Activated CD8-positive, alpha-beta memory T cell treated with anti-CD3 and anti-CD28 coated beads, Interleukin-2, amount 50 U/mL, for 1 hour (primary cell): ENCODE measurements around the gene POLQ.
"Not testable (repeated sequence)": the region's sequence is repeated elsewhere in the genome, so short reads cannot be mapped to it uniquely, and the experiment has no call there.

Experiments used
- DNase-seq: peaks from one replicate; pipeline ENCODE4 v3.0.0-alpha.2; 2020; ENCODE audit errors: extremely low read depth

POLQ gene

DNA sequence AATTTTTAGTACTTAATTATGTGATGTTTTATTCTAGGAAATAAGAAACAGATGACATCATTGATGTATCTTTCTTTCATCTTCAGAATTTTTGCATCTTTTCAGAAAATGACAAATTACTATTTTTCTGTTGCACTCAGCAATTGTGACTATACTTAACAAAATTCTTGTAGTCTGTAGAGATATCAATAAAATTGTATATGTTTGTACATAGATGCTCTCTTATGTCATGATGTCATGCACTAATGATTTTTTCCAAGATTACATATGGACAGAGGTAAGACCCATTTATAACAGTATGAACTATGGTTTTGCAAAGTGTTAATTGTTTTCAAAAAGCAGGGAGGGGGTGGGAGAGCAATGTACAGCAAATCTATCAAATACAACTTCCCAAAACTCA, 121.2 kb downstream of the POLQ start:
- DNase-seq: no peak

DNA sequence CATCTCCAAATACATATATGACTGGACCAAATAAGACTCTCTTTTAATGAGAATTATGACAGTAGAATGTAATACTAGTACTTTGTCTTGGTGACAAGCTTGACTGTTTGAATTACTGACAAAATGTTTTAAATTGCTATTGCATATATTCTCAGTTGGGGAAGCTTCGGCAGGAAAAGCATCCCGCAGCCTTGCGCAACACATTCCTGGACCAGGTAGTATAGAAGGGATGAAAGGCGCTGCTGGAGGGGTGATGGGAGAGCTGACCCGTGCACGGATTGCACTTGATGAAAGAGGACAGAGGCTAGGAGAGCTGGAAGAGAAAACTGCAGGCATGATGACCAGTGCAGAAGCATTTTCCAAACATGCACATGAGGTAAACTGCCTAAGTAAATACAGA, 127.6 kb downstream of the POLQ start:
- no peak for DNase-seq

DNA sequence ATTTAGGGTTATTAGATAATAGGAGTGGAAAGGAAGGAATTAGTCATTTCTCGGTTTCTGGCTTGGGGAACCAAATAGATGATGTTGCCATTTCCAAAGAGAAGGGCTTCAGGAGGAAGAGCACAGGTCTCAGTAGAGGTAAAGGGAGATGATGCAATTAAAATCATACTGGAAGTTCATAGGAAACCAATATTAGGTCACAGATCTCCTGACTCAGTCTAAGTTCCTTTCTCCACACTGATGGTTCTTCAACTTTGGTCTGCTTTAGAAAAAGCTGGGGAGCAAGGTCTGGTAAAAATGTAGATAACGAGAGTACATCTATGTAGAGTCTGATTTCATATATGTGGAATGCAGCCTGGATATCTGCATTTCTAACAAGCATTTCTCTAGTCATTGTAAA, 130.9 kb downstream of the POLQ start:
- no peak for DNase-seq

DNA sequence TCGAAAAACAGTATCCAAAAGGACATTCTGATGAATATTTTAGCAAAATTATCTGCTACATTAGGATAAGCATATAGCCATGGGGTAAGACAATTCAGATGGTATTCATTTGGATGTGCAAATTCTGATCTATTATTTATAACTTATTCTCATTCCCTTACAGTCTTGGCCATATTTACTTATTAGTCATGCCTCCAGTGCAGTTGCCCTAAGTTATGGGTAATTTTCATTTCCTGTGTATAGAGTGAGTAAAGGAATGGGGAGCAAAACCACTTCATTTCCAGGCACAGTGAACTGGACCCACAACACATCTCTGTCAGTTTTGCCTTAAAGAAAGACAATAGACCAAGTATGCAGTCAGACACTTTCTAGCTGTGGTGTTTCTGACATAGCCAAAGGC, 134.3 kb downstream of the POLQ start:
- no peak for DNase-seq

GRCh38 chr3:121405631-121406030, 140.2 kb downstream of the POLQ start:
- no peak for DNase-seq

DNA sequence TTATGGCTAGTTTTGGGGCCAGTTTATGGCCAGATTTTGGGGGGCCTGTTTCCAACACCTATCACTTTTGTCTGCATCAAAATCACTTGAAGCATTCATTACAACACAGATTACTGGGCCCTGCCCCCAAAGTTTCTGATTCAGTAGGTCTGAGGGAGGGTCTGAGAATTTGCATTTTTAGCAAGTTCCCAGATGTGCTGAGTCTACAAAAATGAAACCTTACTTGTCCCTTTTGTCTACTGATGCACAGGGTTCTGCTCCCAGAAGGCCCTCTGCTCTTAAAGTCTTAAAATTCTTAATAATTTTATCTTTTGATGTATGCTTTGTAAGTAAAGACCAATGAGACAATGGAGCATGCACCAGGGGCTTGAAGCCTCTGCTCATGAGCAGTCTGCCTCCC, 146.0 kb downstream of the POLQ start:
- DNase-seq: no peak

GRCh38 chr3:121398051-121398450, 147.7 kb downstream of the POLQ start:
- not testable (repeated sequence) for DNase-seq

DNA sequence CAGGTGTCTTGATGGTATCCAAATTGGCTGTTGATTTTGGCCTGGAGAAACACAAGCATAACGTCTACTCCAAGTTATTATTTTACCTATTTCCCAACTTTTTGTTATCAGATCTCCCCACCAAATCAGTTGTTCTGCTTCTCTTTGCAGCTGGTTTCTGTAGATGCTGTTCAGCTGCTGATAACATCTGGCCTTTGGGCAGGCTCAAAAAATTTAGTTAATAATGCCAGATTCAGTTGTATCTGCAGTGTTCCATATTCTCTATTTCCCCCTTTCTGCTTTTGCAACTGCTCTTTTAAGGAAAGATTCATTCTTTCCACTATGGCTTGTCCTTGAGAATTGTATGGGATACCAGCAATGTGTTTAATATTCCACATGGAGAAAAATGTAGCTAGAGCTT, 149.8 kb downstream of the POLQ start:
- not testable (repeated sequence) for DNase-seq

- DNase-seq: not testable (repeated sequence)
Observed at GRCh38 chr3:121388308-121388707, 157.5 kb downstream of the POLQ start.
